ENCODE measurements around the gene GLT1D1.
A peak's percentile ranks its signal among the peaks of the same experiment; 100 is the strongest.

GLT1D1 gene

GRCh38 chr12:128879898-128880764, 26.9 kb downstream of the GLT1D1 start:
- H3K4me1 Mint-ChIP-seq = no peaks in the 10 kb centered on the region
- peaks cover 4% of the 10 kb centered on the region for H3K27me3 Mint-ChIP-seq (ENCODE audit: low read depth, poor library complexity)
- TF ChIP-seq, protein P1, sequence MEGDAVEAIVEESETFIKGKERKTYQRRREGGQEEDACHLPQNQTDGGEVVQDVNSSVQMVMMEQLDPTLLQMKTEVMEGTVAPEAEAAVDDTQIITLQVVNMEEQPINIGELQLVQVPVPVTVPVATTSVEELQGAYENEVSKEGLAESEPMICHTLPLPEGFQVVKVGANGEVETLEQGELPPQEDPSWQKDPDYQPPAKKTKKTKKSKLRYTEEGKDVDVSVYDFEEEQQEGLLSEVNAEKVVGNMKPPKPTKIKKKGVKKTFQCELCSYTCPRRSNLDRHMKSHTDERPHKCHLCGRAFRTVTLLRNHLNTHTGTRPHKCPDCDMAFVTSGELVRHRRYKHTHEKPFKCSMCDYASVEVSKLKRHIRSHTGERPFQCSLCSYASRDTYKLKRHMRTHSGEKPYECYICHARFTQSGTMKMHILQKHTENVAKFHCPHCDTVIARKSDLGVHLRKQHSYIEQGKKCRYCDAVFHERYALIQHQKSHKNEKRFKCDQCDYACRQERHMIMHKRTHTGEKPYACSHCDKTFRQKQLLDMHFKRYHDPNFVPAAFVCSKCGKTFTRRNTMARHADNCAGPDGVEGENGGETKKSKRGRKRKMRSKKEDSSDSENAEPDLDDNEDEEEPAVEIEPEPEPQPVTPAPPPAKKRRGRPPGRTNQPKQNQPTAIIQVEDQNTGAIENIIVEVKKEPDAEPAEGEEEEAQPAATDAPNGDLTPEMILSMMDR (IDR thresholded peaks at IDR 0.05) = no peak
- no peak overlapping the region for H3K27ac Mint-ChIP-seq
- no peak for DNase-seq
- H3K9me3 Mint-ChIP-seq = peaks cover 31% of the 10 kb centered on the region
- no peak overlapping the region for H3K4me3 Mint-ChIP-seq
- H3K36me3 Mint-ChIP-seq (ENCODE audit: low read depth) = peaks cover 34% of the 10 kb centered on the region

- no peak overlapping the region for H3K4me3 Mint-ChIP-seq
- H3K9me3 Mint-ChIP-seq = no peaks in the 10 kb centered on the region
- H3K27ac Mint-ChIP-seq = peak overlapping the region; percentile 19
- DNase-seq = no peak
- H3K27me3 Mint-ChIP-seq (ENCODE audit: low read depth, poor library complexity) = peaks cover 5% of the 10 kb centered on the region
- H3K36me3 Mint-ChIP-seq (ENCODE audit: low read depth) = no peaks in the 10 kb centered on the region
- peaks cover 5% of the 10 kb centered on the region for H3K4me1 Mint-ChIP-seq
- TF ChIP-seq, protein P1 (IDR thresholded peaks at IDR 0.05) = no peak
Observed at GRCh38 chr12:128891856-128892255, 38.6 kb downstream of the GLT1D1 start.

DNA sequence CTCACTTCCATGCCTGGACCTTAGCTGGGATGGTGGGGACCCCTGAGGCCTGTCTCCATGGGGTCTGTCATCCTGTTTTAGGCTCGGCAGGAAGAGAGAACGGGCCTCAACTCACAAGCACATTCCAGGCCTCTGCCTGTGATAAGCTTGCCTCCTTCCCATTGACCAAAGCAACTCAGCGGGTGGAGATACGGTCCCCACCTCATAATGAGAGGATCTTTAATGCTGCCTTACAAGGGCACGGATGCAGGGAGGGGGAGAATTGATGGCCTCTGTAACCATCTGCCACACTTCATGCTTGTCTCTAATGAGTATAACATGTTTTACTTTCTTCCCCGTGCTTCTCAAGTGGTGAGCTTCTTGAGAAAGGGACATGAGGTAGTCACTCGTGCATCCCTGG, 50.0 kb downstream of the GLT1D1 start:
- TF ChIP-seq, protein P1 (IDR thresholded peaks at IDR 0.05) = no peak
- Mint-ChIP-seq H3K4me1 (peaks cover 5% of the 10 kb centered on the region), H3K27me3 (ENCODE audit: low read depth, poor library complexity) (peaks cover 3% of the 10 kb centered on the region), H3K9me3 (no peaks in the 10 kb centered on the region), H3K4me3 (no peak overlapping the region), H3K36me3 (ENCODE audit: low read depth) (peaks cover 3% of the 10 kb centered on the region), H3K27ac (no peak overlapping the region)
- DNase-seq = no peak

DNA sequence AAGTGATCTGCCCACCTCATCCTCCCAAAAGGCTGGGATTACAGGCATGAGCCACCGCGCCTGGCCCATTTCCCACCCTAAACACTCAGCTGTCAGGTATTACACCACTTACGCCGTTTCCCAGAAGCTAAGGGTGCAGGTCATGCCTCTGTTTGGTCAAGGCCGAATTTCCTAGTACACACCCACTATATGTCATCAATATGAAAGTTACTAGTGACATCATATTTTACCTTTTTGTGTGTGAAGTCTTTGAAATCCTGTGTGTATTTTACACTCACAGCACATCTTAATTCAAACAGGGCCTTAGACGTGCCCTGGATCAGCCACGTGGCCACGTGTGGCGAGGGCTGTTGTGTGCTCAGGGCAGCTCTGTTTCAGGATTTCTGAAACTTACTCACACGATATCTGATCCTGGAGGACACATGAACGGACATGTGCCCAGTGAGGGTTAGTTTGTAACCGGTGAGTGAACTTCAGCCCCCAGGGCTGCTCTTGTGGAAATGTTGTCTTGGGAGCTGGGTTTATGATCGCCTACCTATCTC, 51.8 kb downstream of the GLT1D1 start:
- Mint-ChIP-seq H3K9me3 (no peaks in the 10 kb centered on the region), H3K36me3 (ENCODE audit: low read depth) (peaks cover 3% of the 10 kb centered on the region), H3K27me3 (ENCODE audit: low read depth, poor library complexity) (peaks cover 7% of the 10 kb centered on the region), H3K27ac (peak overlapping the region; percentile 71), H3K4me3 (no peak overlapping the region), H3K4me1 (peaks cover 5% of the 10 kb centered on the region)
- no peak for DNase-seq
- TF ChIP-seq, protein P1 (IDR thresholded peaks at IDR 0.05) = no peak

DNA sequence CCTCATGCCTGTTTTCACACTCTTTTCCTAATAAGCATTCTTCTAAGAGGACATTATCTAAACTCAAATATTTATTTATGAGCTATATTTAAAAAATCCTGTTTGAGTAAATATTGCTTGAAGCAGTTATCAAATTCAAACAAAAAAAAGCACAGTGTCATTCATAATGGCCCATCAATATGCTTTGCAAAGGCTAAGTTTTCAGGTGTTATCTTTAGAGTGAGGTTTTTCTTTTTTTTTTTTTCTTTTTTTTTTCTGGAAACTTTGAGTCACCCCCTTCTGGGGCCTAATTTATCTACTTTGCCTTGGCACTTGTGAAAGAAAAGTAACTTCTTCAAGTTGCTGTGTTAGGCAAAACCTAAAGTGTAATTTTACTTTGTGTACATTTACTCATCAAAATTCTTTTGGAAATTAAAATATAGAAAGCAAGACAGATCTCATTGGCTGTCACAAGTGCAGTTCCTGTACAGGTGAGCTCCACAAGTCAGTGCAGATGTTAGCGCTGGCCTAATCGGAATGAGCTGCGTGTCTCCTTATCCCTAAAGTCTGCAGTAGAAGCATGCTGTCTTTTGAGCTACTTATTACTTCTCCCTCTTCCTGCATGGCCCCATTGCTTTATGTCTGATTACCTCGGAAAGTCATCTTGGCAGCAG, 53.3 kb downstream of the GLT1D1 start:
- no peak for DNase-seq
- Mint-ChIP-seq H3K4me1 (peaks cover 5% of the 10 kb centered on the region), H3K27me3 (ENCODE audit: low read depth, poor library complexity) (peaks cover 7% of the 10 kb centered on the region), H3K36me3 (ENCODE audit: low read depth) (peaks cover 3% of the 10 kb centered on the region), H3K9me3 (no peaks in the 10 kb centered on the region), H3K4me3 (no peak overlapping the region), H3K27ac (no peak overlapping the region)
- TF ChIP-seq, protein P1 (IDR thresholded peaks at IDR 0.05) = no peak

Measured in nephron progenitor cell (in vitro differentiated cells).